ENCODE data around the gene OLFML2B.

OLFML2B gene

DNA sequence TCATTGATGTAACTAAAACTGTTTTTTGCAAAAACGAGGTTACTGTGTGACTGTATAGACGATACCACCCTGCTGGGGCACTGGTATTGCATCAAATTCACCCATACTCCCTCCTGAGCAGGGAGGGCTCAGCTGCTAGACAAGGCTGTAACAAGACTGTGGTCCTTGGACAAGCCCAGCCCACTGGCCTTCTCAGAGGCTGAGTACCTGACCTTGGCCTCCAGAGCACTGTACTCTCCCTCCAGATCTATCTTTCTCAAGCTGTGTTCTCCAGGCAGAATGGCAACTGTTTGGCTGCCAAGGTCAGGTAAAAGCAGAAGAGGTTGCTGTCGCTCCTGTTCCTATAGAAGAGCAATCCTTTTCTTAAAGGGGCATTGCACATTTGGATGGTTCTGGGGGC, 8.5 kb downstream of the OLFML2B start:
- Histone ChIP-seq H3K4me1 (peaks cover 3% of the 10 kb centered on the region; the same call in 1 of the 2 replicates), H3K27me3 (no peaks in the 10 kb centered on the region), H3K4me3 (ENCODE audit: low read depth, low read length) (no peak overlapping the region), H3K9me3 (no peaks in the 10 kb centered on the region), H3K36me3 (no peaks in the 10 kb centered on the region)
- no peak for DNase-seq
- TF ChIP-seq, protein P1, sequence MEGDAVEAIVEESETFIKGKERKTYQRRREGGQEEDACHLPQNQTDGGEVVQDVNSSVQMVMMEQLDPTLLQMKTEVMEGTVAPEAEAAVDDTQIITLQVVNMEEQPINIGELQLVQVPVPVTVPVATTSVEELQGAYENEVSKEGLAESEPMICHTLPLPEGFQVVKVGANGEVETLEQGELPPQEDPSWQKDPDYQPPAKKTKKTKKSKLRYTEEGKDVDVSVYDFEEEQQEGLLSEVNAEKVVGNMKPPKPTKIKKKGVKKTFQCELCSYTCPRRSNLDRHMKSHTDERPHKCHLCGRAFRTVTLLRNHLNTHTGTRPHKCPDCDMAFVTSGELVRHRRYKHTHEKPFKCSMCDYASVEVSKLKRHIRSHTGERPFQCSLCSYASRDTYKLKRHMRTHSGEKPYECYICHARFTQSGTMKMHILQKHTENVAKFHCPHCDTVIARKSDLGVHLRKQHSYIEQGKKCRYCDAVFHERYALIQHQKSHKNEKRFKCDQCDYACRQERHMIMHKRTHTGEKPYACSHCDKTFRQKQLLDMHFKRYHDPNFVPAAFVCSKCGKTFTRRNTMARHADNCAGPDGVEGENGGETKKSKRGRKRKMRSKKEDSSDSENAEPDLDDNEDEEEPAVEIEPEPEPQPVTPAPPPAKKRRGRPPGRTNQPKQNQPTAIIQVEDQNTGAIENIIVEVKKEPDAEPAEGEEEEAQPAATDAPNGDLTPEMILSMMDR (IDR thresholded peaks at IDR 0.05; ENCODE audit: low read depth, low read length) = no peak

- H3K9me3 ChIP-seq = no peaks in the 10 kb centered on the region
- H3K4me1 ChIP-seq = peaks cover under 1% of the 10 kb centered on the region; the same call in 1 of the 2 replicates
- H3K36me3 ChIP-seq = no peaks in the 10 kb centered on the region
- H3K27me3 ChIP-seq = no peaks in the 10 kb centered on the region
- TF ChIP-seq, protein P1 (IDR thresholded peaks at IDR 0.05; ENCODE audit: low read depth, low read length) = no peak
- no peak for DNase-seq
- no peak overlapping the region for H3K4me3 ChIP-seq (ENCODE audit: low read depth, low read length)
Observed at GRCh38 chr1:162014202-162014601, 9.5 kb downstream of the OLFML2B start.

DNA sequence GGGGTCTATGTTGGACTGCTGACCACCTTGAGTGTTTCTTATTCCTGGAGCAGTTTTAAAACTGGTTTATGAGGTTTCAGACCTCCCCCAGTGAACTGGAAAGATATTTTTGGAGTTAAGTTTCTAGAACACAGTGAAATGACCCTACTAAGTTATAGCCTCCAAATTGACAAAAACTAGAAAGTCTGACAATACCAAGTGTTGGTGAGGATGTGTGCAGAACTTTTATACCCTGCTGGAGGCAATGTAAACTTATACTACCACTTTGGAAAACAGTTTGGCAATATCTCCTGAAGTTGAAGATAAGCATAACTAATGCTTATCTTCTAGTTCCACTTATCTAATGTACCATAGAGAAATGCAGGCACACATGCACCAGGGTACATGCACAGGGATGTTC, 10.4 kb downstream of the OLFML2B start:
- H3K36me3 ChIP-seq = no peaks in the 10 kb centered on the region
- no peak overlapping the region for H3K4me3 ChIP-seq (ENCODE audit: low read depth, low read length)
- no peak for DNase-seq
- H3K9me3 ChIP-seq = no peaks in the 10 kb centered on the region
- no peaks in the 10 kb centered on the region for H3K27me3 ChIP-seq
- TF ChIP-seq, protein P1 (IDR thresholded peaks at IDR 0.05; ENCODE audit: low read depth, low read length) = no peak
- H3K4me1 ChIP-seq = no peaks in the 10 kb centered on the region

GRCh38 chr1:162011337-162012012, 12.2 kb downstream of the OLFML2B start:
- H3K4me3 ChIP-seq (ENCODE audit: low read depth, low read length) = no peak overlapping the region
- H3K27me3 ChIP-seq = no peaks in the 10 kb centered on the region
- H3K36me3 ChIP-seq = no peaks in the 10 kb centered on the region
- TF ChIP-seq, protein P1 (IDR thresholded peaks at IDR 0.05; ENCODE audit: low read depth, low read length) = no peak
- no peak for DNase-seq
- H3K4me1 ChIP-seq = no peaks in the 10 kb centered on the region
- H3K9me3 ChIP-seq = no peaks in the 10 kb centered on the region

DNA sequence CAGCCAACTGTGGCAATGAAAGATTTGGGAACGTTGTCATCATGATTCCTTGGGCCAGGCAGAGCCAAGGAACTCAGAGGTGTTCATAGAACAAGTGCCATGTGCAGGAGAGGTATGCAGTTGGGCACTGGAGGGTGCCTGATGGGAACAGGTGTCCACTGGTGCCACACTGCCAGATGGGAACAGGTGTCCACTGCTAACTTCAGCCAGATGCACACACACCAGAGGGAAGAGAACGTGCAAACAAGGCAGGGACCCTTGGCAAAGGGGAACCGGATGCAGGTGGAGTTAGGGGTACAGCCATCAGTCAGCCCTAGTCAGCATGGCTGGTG, 13.5 kb downstream of the OLFML2B start:
- TF ChIP-seq, protein P1 (IDR thresholded peaks at IDR 0.05; ENCODE audit: low read depth, low read length) = no peak
- H3K36me3 ChIP-seq = no peaks in the 10 kb centered on the region
- no peak for DNase-seq
- no peak overlapping the region for H3K4me3 ChIP-seq (ENCODE audit: low read depth, low read length)
- H3K27me3 ChIP-seq = no peaks in the 10 kb centered on the region
- no peaks in the 10 kb centered on the region for H3K4me1 ChIP-seq
- no peaks in the 10 kb centered on the region for H3K9me3 ChIP-seq

- no peaks in the 10 kb centered on the region; the same call in 1 of the 2 replicates for H3K4me1 ChIP-seq
- no peak overlapping the region for H3K4me3 ChIP-seq (ENCODE audit: low read depth, low read length)
- no peaks in the 10 kb centered on the region for H3K36me3 ChIP-seq
- no peaks in the 10 kb centered on the region for H3K27me3 ChIP-seq
- no peaks in the 10 kb centered on the region for H3K9me3 ChIP-seq
- TF ChIP-seq, protein P1 (IDR thresholded peaks at IDR 0.05; ENCODE audit: low read depth, low read length) = no peak
- no peak for DNase-seq
Observed at GRCh38 chr1:162009501-162010174, 14.0 kb downstream of the OLFML2B start.
